Retina (tissue), 1 donor: ENCODE data around the gene ATXN7L1.

Source experiments
- DNase-seq: peaks from one replicate; pipeline ENCODE4 v3.0.0-alpha.2; 2016

The ATXN7L1 gene

GRCh38 chr7:105565190-105565589, 311.2 kb downstream of the ATXN7L1 start:
- DNase-seq: no peak

GRCh38 chr7:105559926-105560325, 316.5 kb downstream of the ATXN7L1 start:
- DNase-seq: no peak
